Body of pancreas (tissue), 4 donors: ENCODE results near the gene PRPF40A.

ENCODE experiments used
- POLR2A ChIP-seq, 3 donors: fragments of 450-650 bp; IDR thresholded peaks; one replicate each; pipeline ENCODE4 v1.6.1; 2016; ENCODE audit warnings: antibody characterized with exemption in 3 of 3, mild to moderate bottlenecking in 2 of 3
- TF ChIP-seq, protein P1 (sequence below), 7 experiments: fragments of 450-650 bp in 4 of 7; fragments of 200-600 bp in 3 of 7; sonication (generic) in 3 of 7; IDR thresholded peaks; one replicate each; pipeline ENCODE4 v1.5.1; 2016 to 2019; ENCODE audit warnings: antibody characterized with exemption in 7 of 7

DNA sequence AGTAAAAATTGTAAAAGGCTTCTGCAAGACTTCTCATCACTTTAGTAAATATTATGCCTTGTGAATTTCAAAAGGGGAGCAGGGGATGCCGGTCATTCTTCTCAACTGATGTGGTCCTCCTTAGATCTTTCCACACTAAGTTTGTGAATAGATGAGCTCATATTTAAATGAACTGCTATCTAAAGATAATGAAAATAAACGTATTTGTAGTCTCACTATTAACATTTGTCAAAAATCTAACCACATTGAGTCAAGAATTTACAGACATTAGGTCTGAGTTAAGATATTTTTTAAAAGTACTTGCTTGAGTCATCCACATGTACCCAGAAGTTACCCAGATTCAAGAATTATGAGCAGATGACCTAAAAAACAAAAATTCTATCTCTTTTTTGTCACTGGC is 6.5 kb downstream of the PRPF40A start:
- TF ChIP-seq, protein P1, sequence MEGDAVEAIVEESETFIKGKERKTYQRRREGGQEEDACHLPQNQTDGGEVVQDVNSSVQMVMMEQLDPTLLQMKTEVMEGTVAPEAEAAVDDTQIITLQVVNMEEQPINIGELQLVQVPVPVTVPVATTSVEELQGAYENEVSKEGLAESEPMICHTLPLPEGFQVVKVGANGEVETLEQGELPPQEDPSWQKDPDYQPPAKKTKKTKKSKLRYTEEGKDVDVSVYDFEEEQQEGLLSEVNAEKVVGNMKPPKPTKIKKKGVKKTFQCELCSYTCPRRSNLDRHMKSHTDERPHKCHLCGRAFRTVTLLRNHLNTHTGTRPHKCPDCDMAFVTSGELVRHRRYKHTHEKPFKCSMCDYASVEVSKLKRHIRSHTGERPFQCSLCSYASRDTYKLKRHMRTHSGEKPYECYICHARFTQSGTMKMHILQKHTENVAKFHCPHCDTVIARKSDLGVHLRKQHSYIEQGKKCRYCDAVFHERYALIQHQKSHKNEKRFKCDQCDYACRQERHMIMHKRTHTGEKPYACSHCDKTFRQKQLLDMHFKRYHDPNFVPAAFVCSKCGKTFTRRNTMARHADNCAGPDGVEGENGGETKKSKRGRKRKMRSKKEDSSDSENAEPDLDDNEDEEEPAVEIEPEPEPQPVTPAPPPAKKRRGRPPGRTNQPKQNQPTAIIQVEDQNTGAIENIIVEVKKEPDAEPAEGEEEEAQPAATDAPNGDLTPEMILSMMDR (IDR thresholded peaks at IDR 0.05) = no peak
- no peak for TF ChIP-seq POLR2A (IDR thresholded peaks at IDR 0.05)
